IMR-90 (cell line): Measurements from ENCODE around the gene VAMP4. TPM values are rescaled to one million over a fixed set of nuclear protein-coding genes. Genes with fewer than 3 reads are reported as not detected.
A peak's percentile ranks its signal among the peaks of the same experiment; 100 is the strongest.

Source experiments
- ATAC-seq: fragments of 200-7000 bp; cut with Tn5 transposase; 2 replicates; pipeline ENCODE4 v1.9.1; 2020; ENCODE audit warnings: low read depth, mild to moderate bottlenecking, moderate library complexity
- BruUV-seq: library from RNA; stranded (reverse); fragments of 400-500 nt; replicated peaks from 2 replicates; lab custom pipeline; 2021; lab: Mats Ljungman, UMichigan
- CTCF ChIA-PET: fragments of 300-600 bp; formaldehyde crosslinking; extraction: SDS; loops from one replicate; lab custom pipeline; 2021; ENCODE audit warnings: antibody characterized with exemption; lab: Yijun Ruan, JAX
- POLR2A ChIA-PET: fragments of 300-600 bp; sonication (Branson Sonifier 250); formaldehyde crosslinking; loops from one replicate; lab custom pipeline; 2022; ENCODE audit warnings: antibody characterized with exemption; ENCODE audit not compliant: unreplicated experiment; lab: Charles Lee
- DNase-seq: peaks from one replicate; pipeline ENCODE4 v3.0.0; 2013
- H2AFZ ChIP-seq: replicated peaks from 2 replicates; pipeline ENCODE3; 2013; ENCODE audit warnings: low read length, mild to moderate bottlenecking; ENCODE audit not compliant: poor library complexity
- H2AK5ac ChIP-seq: 2 replicates; pipeline ENCODE4 v1.6.1; 2013; ENCODE audit warnings: low read depth, low read length, inconsistent platforms
- H2AK9ac ChIP-seq: replicated peaks from 2 replicates; pipeline ENCODE3; 2013; ENCODE audit warnings: mild to moderate bottlenecking, low read depth, low read length, moderate library complexity; ENCODE audit not compliant: poor library complexity
- H2BK120ac ChIP-seq: 2 replicates; pipeline ENCODE4 v1.6.1; 2013; ENCODE audit warnings: low read depth, low read length, inconsistent platforms
- H2BK15ac ChIP-seq: 3 replicates; pipeline ENCODE4 v1.6.1; 2013; ENCODE audit warnings: low read depth, low read length, inconsistent platforms
- H2BK20ac ChIP-seq: 2 replicates; pipeline ENCODE4 v1.6.1; 2013; ENCODE audit warnings: low read depth, mild to moderate bottlenecking, inconsistent platforms, low read length, moderate library complexity
- H2BK5ac ChIP-seq: 2 replicates; pipeline ENCODE4 v1.6.1; 2013; ENCODE audit warnings: mild to moderate bottlenecking, low read depth, low read length, inconsistent platforms; ENCODE audit not compliant: poor library complexity, severe bottlenecking
- H3K14ac ChIP-seq: replicated peaks from 2 replicates; pipeline ENCODE4 v1.6.1; 2013; ENCODE audit warnings: low read depth, low read length, inconsistent platforms
- H3K18ac ChIP-seq: 2 replicates; pipeline ENCODE4 v1.6.1; 2013; ENCODE audit warnings: low read depth, low read length, control low read depth
- H3K23ac ChIP-seq: 2 replicates; pipeline ENCODE4 v1.6.1; 2013; ENCODE audit warnings: low read depth, low read length, inconsistent platforms
- H3K27ac ChIP-seq: 2 replicates; pipeline ENCODE4 v1.5.1; 2013; ENCODE audit warnings: mild to moderate bottlenecking, control low read depth, low read length; ENCODE audit not compliant: insufficient read depth
- H3K27me3 ChIP-seq: 2 replicates; pipeline ENCODE4 v1.6.1; 2013; ENCODE audit warnings: low read length; ENCODE audit not compliant: control insufficient read depth, insufficient read depth
- H3K36me3 ChIP-seq: 2 replicates; pipeline ENCODE4 v1.6.1; 2013; ENCODE audit warnings: low read length, mixed read lengths; ENCODE audit not compliant: control insufficient read depth, insufficient read depth
- H3K4ac ChIP-seq: 2 replicates; pipeline ENCODE4 v1.6.1; 2013; ENCODE audit warnings: low read depth, low read length, inconsistent platforms
- H3K4me1 ChIP-seq: 2 replicates; pipeline ENCODE4 v1.6.1; 2013; ENCODE audit warnings: low read length, mixed read lengths; ENCODE audit not compliant: control insufficient read depth, insufficient read depth
- H3K4me2 ChIP-seq: 2 replicates; pipeline ENCODE4 v1.6.1; 2013; ENCODE audit warnings: low read depth, mild to moderate bottlenecking, control low read depth, low read length, moderate library complexity
- H3K4me3 ChIP-seq: 2 replicates; pipeline ENCODE4 v1.5.1; 2013; ENCODE audit warnings: low read depth, mild to moderate bottlenecking, control low read depth, low read length, moderate library complexity; ENCODE audit not compliant: insufficient read depth
- H3K56ac ChIP-seq: 2 replicates; pipeline ENCODE4 v1.6.1; 2013; ENCODE audit warnings: low read length, inconsistent platforms; ENCODE audit not compliant: insufficient read depth; ENCODE audit errors: extremely low read depth
- H3K79me1 ChIP-seq, 2 experiments: 2 replicates each; pipeline ENCODE4 v1.6.1; 2013; ENCODE audit warnings: low read length in 2 of 2, inconsistent platforms in 1 of 2, low read depth in 1 of 2
- H3K9ac ChIP-seq: 2 replicates; pipeline ENCODE4 v1.6.1; 2013; ENCODE audit warnings: low read depth, low read length, control low read depth
- H3K9me1 ChIP-seq: 2 replicates; pipeline ENCODE4 v1.6.1; 2013; ENCODE audit warnings: low read length, inconsistent platforms; ENCODE audit not compliant: insufficient read depth
- H3K9me3 ChIP-seq: 2 replicates; pipeline ENCODE4 v1.6.1; 2013; ENCODE audit warnings: low read length; ENCODE audit not compliant: control insufficient read depth, insufficient read depth
- H4K20me1 ChIP-seq: 2 replicates; pipeline ENCODE4 v1.6.1; 2013; ENCODE audit warnings: low read length, inconsistent platforms; ENCODE audit not compliant: insufficient read depth
- H4K5ac ChIP-seq: 2 replicates; pipeline ENCODE4 v1.6.1; 2013; ENCODE audit warnings: mild to moderate bottlenecking, low read depth, low read length, control low read depth
- H4K8ac ChIP-seq, 2 experiments: 2 replicates each; pipeline ENCODE4 v1.6.1; 2013; ENCODE audit warnings: low read depth in 2 of 2, low read length in 2 of 2, control low read depth in 1 of 2, inconsistent platforms in 1 of 2
- H4K91ac ChIP-seq: 2 replicates; pipeline ENCODE4 v1.6.1; 2013; ENCODE audit warnings: low read depth, low read length, inconsistent platforms; ENCODE audit not compliant: insufficient read depth
- FOS ChIP-seq: fragments of 150-350 bp; IDR thresholded peaks from 2 replicates; pipeline ENCODE4 v1.6.1; 2016; ENCODE audit warnings: low read depth, low read length
- POLR2A ChIP-seq: IDR thresholded peaks from 2 replicates; pipeline ENCODE4 v1.6.1; 2012; ENCODE audit warnings: mild to moderate bottlenecking, low read depth, low read length
- RAD21 ChIP-seq: IDR thresholded peaks from 2 replicates; pipeline ENCODE4 v1.6.1; 2012; ENCODE audit warnings: low read length, improper control_type of control experiment
- dilution Hi-C: fragments of 300-500 bp; cut with HindIII; formaldehyde crosslinking; loops from one replicate; pipeline ENCODE4 v1.14.3; 2018; ENCODE audit warnings: low sequenced_read_pairs; ENCODE audit not compliant: unreplicated experiment
- in situ Hi-C: fragments of 300-500 bp; cut with MboI; formaldehyde crosslinking; loops from 3 replicates; pipeline ENCODE4 v1.14.3; 2019; ENCODE audit warnings: low sequenced_read_pairs, inconsistent platforms, mixed read lengths
- intact Hi-C: fragments of 100-400 bp; cut with micrococcal nuclease; formaldehyde crosslinking; loops from 2 replicates; pipeline ENCODE4 v1.10.0; 2022
- polyA plus RNA-seq, 3 experiments: library from polyadenylated mRNA; depleted of rRNA; stranded (reverse); fragments of >200 nt; gene quantifications; 2 replicates each; pipeline ENCODE4 v1.2.3, GENCODE V29; 2012; ENCODE audit warnings: low replicate concordance in 1 of 3
- total RNA-seq: library from RNA; depleted of rRNA; stranded (reverse); fragments of >200 nt; gene quantifications from 2 replicates; pipeline ENCODE4 v1.2.3, GENCODE V29; 2012

VAMP4 gene
- total and polyA plus RNA-seq, 2 of the 4 experiments (the other 2 are of a cell fraction): 3.4 to 5.4 TPM

DNA sequence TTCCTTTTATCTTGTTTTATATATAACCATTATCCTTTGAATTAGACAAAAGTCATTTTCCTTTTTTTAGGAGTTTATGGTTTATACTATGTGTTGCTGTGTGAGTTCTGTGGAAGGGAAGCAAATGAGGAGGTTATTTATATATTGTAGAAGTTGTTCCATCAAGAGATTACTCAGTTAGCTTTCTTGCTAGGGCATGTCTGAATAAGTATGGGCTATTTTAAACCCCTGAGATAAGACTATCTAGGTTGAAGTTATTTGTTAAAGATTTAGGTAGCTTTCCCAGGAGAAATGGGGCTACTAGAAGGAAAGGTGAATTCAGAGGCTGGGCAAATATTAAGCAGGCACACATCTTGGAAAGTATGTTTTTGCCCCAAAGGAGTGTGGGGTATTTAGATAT, 16.1 kb upstream of the VAMP4 start:
- H3K27me3 ChIP-seq: no peaks in the 10 kb centered on the region
- no peak overlapping the region for H3K4me2 ChIP-seq
- no peak overlapping the region for H4K91ac ChIP-seq
- BruUV-seq: no TSS peak
- ChIA-PET POLR2A (no interaction called here), CTCF (no interaction called here)
- H2BK15ac ChIP-seq: peak overlapping the region; percentile 42; the same call in 1 of the 3 replicates
- H2AK5ac ChIP-seq: no peak overlapping the region
- ATAC-seq (no peak), DNase-seq (no peak)
- no peaks in the 10 kb centered on the region for H3K79me1 ChIP-seq
- H3K4ac ChIP-seq: no peak overlapping the region
- H2BK20ac ChIP-seq: peak overlapping the region; percentile 47; the same call in 1 of the 2 replicates
- no peak overlapping the region for H2AK9ac ChIP-seq
- TF ChIP-seq POLR2A: no peak
- TF ChIP-seq RAD21: no peak
- TF ChIP-seq FOS: no peak
- H4K5ac ChIP-seq: peak overlapping the region; percentile 16; the same call in 1 of the 2 replicates
- H3K23ac ChIP-seq: no peak overlapping the region
- H3K9ac ChIP-seq: no peak overlapping the region
- intact Hi-C loops: no loop called here
- no peaks in the 10 kb centered on the region for H4K20me1 ChIP-seq
- peaks cover 14% of the 10 kb centered on the region for H3K4me1 ChIP-seq
- peaks cover 8% of the 10 kb centered on the region for H3K9me3 ChIP-seq
- H3K14ac ChIP-seq: no peak overlapping the region; the same call in 1 of the 2 replicates
- H3K36me3 ChIP-seq: no peaks in the 10 kb centered on the region
- H2BK120ac ChIP-seq: no peak overlapping the region; the same call in 1 of the 2 replicates
- H2BK5ac ChIP-seq: peak overlapping the region; percentile 31
- in situ Hi-C loops: no loop called here
- H4K8ac ChIP-seq: no peak overlapping the region
- no peak overlapping the region for H3K4me3 ChIP-seq
- no peak overlapping the region for H2AFZ ChIP-seq
- dilution Hi-C loops: no loop called here
- no peak overlapping the region for H3K56ac ChIP-seq
- peaks cover 8% of the 10 kb centered on the region; the same call in 1 of the 2 replicates for H3K9me1 ChIP-seq
- no peak overlapping the region for H3K27ac ChIP-seq
- 0 out of 2 replicates have a peak overlapping the region, but pooled peaks have one; percentile 3 for H3K18ac ChIP-seq
